Uterus (tissue), 2 donors: Measurements from ENCODE around the gene GNG8.

Experiments
- CTCF ChIP-seq, 4 experiments: fragments of 200-600 bp in 2 of 4; fragments of 450-650 bp in 2 of 4; sonication (generic) in 2 of 4; IDR thresholded peaks; one replicate each; pipeline ENCODE4 v1.5.1; 2016 to 2019; ENCODE audit warnings: antibody characterized with exemption in 4 of 4, mild to moderate bottlenecking in 2 of 4, moderate library complexity in 1 of 4
- POLR2A ChIP-seq, 2 donors: fragments of 450-650 bp; IDR thresholded peaks; one replicate each; pipeline ENCODE4 v1.6.1; 2016; ENCODE audit warnings: antibody characterized with exemption in 2 of 2, mild to moderate bottlenecking in 1 of 2, moderate library complexity in 1 of 2

DNA sequence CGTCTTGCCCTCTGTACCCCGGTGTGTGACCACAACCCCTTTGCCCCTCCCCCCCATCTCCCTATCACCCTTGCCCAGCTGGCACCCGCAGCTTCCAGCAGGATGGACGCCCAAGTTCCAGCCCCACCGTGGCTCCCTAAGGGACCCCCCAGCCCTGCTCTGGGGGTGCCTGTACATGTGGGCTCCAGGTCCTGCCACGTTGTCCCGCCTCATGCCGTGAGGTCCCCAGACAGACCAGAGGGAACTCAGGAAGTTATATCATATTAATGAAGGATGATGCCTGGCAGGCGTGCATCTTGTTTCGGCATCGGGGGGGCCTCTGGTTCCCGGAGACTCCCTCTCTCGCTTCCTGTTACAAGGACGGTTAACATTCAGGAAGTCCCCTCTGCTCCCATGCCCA lies 9.6 kb downstream of the GNG8 start:
- TF ChIP-seq CTCF (IDR thresholded peaks at IDR 0.05) (no peak), POLR2A (IDR thresholded peaks at IDR 0.05) (no peak)
